GM21367 (cell line): ENCODE results near the gene DCLK1.

Source experiments
- ATAC-seq: cut with Tn5 transposase; IDR thresholded peaks from one replicate; pipeline ENCODE4 v1.9.1; 2021; ENCODE audit not compliant: unreplicated experiment

The DCLK1 gene

DNA sequence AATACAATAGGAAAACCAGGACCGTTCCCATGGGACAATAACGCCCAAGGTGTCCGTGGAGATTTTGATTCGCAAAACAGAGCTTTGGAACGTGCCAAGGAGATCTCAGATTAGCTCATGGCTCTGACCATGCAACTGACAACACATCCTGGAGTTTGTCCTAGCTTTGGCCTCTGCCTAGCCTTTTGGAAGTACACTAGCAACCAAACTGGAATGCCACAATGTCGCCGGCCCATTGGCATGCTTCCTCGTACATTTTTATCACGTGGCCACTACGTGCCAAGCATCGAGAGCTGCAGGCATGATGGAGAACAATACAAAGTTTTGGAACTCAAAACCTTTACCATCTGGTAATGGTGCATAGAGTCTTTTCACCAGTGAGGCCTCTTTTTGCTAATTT is 256.5 kb downstream of the DCLK1 start:
- no peak for ATAC-seq

DNA sequence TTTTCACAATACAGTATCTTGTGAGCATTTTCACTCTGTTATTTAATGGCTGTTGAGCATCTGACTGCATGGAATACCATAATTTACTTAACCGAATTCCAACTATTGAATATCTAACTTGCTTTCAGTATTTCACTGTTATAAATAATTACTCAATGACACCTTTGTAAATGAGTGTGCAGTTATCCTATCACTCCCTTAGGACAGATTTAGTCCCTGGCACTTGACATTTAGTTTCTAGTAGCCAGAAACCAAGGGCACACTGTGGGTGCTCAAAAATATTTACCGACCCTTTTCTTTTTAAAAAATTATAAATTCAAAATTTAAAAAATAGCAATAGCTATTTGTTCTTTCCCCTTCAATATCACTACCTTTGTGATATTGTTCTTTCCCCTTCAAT is 258.8 kb downstream of the DCLK1 start:
- no peak for ATAC-seq

DNA sequence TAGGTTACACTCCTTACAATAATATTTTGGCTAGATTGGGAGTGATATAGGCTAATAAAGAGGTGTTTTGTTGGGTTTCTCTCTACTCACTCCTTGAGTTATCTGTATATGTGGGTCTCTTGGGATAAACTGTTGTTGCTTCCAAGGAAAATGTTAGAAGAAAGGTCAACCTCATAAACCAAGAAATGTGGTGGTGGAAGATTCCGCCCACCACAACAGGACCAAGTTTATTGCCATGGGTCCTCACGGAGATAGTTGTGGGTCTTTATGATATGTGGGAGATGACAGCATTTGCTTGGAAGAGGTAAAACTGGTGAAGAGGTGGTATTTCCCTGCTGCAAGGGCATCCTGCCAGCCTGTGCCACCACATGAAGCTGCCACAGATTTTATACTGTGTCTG is 259.6 kb downstream of the DCLK1 start:
- no peak for ATAC-seq

DNA sequence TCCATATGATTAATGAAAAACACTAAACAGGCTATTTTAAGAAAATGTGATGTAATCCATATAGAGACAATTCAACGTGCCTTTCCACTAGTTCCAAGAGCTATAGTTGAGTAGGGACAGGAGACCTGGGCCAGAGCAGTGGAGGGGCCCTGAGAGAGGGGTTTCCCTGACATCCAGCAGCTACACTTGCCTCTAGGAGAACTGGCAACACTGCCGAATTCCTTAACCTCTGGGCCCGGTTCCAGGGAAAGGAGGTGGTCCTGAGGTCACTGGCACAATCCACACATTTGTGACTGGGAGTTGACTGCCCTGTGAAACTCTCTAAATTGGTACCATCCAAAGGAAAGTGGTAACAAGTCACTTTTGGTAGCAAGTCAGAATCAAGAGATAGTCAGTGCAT is 264.4 kb downstream of the DCLK1 start:
- ATAC-seq, result no peak

DNA sequence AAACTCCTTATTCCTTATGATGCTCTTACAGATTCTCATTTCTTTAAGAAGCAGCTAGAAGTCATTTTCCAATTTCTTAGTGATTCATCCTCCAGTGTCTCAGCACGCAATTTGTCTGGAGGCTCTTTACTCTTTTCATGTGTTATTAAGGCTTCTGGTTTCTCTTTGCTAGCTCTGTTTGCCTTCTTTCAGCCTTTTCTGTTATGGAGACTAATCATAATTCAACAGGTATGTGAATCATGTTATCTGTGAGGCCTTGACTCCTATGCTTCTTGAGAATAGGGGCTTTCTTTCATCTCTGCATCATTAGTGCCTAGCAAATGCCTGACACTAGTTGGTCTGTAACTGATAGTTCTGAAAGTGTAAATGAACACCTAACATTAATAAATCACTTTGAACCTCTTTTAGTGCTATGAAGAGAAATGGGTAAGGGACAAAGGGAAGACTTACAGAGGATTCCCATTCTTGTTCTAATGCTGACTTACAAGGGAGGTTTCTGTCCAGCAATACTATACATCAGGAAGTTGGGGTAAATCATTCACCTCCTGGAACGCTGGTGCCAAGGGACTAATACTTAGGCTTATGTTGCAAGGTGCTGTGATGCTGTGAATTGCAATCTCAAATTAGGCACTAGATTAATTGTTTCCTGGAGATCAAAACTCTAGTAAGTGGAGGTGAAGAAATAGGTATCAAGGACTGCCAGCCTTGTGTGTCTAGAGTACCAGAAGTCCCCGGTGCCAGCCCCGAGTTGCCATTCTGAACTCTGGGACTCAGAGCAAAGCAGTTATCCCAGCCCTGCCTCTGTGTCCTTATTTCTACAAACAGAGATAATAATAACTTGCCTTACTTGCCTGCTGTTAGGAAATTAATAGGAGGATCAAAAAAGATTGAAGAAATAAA is 265.6 kb downstream of the DCLK1 start:
- ATAC-seq, result no peak

DNA sequence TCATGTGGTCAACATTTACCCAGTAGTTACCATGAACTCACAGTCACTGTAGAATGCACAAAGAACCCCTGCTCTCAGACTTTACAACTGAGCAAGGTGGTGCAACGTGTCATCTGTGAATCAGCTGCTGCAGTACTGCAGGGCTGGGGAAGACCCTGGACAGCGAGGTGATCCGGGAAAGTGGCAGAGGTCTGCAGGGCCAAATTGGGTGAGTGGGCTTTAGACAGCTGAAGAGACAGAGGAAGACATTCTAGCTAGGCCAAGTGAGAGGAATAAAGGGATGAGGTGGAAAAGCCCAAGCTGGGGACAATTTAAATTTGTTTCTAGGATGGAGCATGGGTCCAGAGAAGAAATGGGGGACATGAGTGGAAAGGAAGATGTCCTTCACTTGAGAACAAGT is 270.5 kb downstream of the DCLK1 start:
- ATAC-seq, result no peak

DNA sequence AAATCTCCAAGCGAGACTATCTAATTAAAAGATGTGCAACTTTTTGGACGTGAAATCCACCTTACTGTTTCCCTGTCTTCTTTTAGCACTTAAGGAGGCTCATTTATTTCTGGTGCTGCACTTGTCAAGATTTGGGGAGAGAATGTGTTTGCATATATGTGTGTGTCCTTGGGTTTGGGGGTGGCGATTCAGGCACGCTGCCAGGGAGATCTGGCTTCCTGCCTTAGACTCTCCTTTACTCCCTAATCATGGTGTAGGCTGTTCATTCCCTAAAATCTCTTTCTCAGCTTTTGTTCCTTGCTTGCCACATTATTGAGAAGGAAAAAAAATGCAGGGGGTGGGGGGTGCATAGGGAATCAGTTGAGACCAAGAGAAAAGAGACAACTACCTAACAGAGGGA is 271.2 kb downstream of the DCLK1 start:
- no peak for ATAC-seq

DNA sequence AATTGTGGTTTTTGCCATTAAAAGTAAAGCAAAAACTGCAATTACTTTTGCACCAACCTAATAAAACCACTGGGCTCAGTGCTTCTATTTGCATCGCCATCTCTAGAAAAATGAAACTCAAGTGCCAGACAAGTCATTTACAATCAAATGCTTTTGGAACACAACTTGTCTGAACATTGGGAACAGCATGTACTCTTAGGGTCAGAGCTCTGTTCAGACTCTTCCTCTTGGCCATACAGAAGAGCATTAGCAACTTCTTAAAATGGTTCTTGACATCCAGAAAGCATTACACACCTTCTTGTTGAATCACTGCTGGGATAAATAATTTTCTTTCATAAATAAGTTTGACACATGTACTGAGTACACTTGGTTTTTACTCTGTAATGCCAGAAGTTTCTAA is 272.5 kb downstream of the DCLK1 start:
- ATAC-seq, result no peak

DNA sequence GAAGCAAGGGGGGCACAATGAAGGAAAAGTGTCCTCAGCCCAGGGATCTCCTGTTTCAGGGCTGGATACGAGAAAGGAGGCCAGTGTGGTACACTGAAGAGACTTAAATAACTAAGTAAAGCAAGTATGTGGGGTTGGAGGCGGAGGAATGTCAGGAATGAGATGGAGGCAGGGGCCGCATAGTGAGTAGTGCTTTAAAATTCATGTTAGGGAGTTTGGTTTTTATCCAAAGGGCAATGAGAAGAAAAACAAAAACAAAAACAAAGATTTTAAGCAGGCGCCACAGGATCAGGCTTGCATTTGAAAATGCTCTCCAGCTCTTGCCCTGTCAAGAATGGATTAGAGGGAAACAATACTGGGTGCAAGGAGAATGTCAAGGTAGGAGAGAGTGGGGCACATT is 273.4 kb downstream of the DCLK1 start:
- no peak for ATAC-seq

DNA sequence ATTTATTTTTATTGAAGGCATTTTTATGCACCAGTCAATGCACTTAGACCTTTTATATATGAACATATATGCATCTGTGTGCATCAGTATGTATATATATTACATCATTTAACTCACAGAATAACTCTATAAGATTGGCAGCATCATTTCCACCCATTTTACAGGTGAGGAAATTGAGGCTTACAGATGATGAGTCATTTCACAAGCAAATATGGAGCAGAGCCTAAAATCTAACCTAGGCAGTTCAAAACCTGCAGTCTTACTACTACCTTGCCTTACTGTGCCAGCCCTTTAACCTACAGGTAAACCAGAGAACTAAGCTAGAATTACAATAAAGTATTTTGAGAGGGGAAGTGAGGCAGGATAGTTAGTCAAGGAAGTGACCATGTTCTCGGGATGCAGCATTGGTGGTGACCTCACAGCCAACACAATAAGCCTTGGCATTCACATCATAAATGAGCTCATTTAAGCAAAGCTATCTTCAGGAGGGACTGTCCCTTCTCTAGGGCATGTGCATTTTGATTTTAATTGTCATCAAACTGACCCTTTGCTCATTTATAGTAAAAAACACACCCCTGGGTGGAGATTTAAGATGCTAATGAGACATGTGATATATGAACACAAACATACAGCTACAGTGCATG is 274.3 kb downstream of the DCLK1 start:
- ATAC-seq, result no peak

DNA sequence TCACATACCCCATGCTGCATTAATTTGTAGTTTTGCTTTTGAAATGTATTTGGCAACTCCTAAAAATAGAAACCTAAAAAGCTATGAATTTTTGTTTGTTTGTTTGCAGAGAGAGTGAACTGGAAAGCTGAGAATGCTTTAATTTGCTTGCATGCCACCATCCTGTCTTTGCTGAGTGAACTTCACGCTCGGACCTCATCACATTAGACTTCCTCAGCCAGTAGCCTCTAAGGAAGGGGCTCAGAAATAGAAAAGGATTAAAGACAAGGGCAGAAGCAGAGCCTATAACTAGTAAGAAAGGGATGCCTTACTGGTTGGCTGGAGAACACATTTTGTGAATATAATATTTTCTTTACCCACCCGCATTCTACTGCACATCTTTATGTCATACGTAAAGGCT is 275.1 kb downstream of the DCLK1 start:
- ATAC-seq, result no peak

DNA sequence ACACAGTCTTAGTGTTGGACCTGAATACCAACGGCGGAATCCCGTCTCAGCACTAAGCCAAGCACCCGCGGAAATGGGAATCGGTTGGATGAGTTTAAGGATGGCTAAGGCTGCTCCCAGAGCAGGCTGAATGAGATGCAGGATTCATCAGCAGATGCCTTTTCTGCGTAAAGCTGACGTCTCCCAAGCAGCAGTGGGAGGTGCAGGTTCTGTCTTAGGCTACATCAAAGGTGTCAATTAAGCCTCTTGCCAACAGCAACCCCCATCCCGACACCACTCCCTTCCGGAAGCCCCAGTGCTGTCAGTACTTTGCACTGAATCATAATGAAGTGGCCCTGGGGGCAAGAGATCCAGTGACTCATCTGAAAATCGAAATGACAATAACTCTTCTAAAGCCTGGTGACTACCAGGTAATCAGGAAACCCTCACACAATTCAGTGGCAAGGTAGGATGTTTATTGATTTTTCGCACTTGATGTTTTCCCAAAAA is 275.6 kb downstream of the DCLK1 start:
- no peak for ATAC-seq

DNA sequence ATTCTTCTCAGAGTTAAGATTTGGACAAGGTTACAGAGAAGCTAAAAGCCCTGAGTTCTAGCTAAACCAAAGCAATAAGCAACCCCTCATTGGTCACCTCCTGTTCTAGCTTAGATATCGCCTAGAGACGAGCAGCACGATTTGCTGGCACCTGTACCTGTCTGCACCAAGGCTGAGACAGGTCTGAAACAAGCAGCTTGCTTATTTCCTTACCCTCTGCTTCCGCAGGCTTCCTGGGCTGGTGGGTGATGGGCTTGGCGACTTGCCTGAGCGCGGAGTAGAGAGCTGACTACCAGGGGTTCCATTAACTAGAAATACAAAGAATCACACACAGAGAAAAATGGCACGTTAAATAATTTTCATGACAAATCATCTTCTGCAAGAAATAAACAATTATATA is 276.9 kb downstream of the DCLK1 start:
- ATAC-seq, result no peak

DNA sequence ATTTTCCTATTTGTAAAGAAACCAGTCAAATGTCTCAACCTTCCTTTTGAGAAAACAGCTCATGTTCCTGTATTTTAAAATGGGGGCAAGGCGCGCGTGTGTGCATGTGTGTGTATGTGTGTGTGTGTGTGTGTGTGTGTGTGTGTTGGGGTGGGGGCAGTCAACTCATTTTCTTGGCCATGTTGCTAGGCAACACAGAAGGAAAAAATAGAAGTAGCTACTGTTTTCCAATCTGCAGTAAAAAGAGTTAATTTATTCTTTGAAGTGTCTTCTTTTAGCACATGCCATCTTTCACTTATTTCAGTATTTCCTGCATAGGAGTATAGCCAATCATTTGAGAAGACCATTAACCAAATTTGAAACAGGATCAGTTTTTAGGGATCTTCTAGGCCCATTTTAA is 279.3 kb downstream of the DCLK1 start:
- ATAC-seq, result no peak

DNA sequence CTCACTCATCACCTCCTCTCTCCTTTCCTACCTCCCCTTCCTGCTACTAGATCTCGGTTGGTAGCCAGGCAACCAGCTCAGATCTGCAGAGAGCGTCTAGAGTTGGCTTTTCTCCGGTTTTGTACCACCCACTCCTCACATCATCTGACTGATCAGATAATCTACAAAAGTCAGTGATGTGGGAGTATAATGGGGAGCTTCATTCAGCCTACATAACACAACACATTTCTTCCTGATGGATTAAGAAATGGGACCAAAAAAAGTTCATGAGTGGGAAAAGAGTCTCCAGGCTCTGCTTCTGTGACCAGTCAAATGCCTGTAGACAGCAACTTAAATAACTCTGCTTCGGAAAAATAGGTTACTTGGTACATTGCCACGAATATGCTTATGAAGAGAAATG is 279.8 kb downstream of the DCLK1 start:
- no peak for ATAC-seq

DNA sequence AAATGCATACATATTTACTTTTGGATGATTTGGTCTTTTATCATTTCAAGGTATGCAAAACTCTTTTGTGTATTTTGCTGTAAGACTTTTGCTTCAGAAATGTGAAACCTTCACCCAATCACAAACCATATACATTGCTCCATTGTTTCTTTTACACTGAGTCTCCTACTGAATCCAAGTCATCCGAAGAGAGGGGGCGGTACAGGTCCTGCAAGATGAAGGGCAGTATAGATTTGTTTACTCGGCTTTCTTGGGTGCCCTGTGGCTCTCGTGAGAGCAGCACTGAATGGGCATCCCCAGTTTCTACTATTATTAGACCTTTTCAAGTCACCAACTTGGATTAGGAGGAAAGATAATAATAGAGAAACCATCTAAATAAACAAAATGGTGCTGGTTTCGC is 280.6 kb downstream of the DCLK1 start:
- no peak for ATAC-seq

DNA sequence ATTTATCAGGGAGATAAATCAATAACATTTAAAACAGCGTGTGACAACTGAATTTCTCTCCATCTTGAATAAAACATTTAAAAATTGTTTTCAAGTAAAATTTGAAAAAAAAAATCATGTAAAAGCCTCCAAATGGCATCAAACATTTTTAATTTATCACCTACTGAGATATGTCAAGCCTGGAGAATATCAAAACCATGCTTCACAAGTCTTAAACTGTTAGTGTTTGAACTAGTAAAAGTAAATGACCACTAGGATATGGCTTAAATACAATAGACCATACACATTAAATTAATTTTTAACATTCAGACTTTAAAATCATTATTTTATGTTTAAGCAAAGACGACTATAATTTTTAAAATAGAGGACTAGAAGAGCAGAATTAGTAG is 281.9 kb downstream of the DCLK1 start:
- ATAC-seq, result no peak

DNA sequence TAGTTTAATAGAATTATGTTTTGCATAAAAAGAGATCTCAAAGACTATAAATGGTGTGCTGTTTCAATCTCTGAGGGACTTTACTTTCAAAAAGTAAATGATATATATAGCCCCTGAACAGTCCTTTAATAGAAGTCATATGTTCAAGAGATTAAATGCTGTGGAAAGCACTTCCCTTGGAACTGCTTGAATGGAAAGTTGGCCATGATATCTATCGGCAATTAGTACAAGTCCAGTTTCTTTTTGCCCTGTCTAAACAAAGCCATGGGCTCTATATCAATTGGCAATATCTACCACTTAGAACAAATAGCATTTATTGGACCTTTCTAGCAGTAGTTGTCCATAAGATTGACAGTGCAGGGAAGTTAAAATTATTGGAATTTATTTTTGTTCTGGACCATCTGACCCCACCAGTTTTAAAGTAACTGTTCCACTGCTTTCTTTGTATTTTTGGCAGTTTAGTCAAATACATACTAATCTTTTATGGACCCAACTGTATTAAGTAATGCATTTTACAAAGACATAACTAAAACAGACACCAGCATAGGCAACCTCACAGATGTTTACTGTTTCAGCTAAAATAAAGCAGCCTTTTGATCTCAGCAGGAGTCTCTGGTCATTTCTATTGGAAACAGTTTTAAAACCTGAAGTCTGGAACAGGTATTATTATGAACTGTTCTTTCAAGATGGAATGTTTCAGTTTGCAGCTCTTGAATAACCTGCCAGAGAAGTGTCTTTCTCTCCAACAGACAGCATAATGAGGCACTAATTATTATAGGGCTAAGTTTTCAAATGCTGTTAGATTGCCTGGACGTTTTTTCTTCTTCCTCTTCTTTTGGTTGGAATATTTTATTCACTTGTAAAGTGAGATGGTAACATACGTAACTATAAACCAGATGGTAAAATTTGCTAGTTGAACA is 282.6 kb downstream of the DCLK1 start:
- ATAC-seq, result no peak

DNA sequence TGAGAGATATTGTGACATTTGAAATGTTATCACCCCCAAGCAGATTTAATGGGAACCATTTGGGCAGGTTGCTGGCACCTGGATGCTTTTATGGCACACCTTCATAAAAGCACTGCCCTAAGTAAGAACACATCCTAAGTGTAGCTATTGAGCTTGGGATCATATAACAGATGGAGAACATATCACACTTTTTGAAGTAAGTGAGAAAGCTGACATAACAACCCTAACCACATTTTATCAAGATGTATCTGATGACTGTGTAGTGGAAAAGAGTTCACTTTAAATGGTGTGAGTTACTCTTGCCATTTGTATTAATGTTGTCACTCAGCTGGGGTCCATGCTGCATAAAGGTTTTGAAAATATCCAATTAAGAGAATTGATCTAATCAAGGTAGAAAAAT is 287.9 kb downstream of the DCLK1 start:
- no peak for ATAC-seq

DNA sequence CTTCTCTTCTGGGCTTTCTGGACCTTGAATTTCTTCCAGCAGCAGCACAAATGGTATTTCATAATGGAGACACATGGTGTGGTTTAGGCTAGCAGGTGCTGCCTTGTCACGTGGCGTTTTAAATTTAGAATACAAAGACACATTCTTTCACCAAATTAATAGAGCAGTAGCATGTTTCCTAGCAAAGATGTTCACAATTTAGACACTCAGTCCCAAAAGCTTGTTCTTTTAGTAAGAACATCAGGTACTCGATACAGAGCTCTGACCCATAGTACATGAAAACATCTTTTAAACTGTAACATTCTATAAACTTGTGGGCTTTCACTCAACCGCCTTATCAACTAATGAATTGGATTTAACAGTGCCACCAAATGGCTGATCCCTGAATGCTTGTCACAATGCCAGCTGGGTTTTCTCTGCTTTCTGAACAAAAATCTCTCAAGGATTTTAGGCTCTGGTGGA is 290.1 kb downstream of the DCLK1 start:
- ATAC-seq, result no peak

DNA sequence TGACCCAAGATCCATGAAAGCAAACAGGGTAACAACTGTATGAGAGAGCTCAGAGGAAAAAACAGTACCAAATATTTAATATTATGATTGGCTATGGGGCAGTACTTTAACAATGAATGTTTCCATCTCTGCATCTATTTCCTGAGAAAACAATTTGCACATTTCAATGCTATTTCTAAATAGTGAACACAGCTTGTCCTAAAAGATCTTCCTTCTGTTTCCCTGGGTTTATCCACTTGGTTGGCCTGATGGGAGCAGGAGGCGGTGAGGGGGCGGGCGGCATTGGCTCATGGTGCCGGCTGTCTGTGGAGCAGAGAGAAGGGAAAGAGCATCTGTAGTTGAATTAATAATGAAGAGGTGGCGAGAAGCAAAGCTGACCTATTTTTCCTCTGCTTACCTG is 291.4 kb downstream of the DCLK1 start:
- no peak for ATAC-seq
